HCT116 (cell line): Measurements from ENCODE around the gene INSR.

Experiments used
- CEBPB ChIP-seq: IDR thresholded peaks from 2 replicates; pipeline ENCODE4 v1.6.1; 2012; ENCODE audit warnings: low read depth
- CTCF ChIP-seq, 3 experiments: fragments of 200-600 bp in 1 of 3; sonication (generic) in 1 of 3; IDR thresholded peaks in 2 of 3; conservative IDR thresholded peaks in 1 of 3; 2 replicates each; pipeline ENCODE4 v1.5.1; 2012 to 2017; ENCODE audit warnings: low read depth in 2 of 3, low read length in 2 of 3, antibody characterized with exemption in 1 of 3, borderline replicate concordance in 1 of 3, control low read depth in 1 of 3, mild to moderate bottlenecking in 1 of 3, mixed read lengths in 1 of 3, mixed run types in 1 of 3, moderate library complexity in 1 of 3; ENCODE audit not compliant: insufficient read depth in 1 of 3
- EZH2 ChIP-seq: fragments of 200-600 bp; sonication (generic); IDR thresholded peaks from 2 replicates; pipeline ENCODE4 v1.6.1; 2017; ENCODE audit warnings: antibody characterized with exemption, mixed run types
- EZH2phosphoT487 ChIP-seq: fragments of 200-600 bp; IDR thresholded peaks from 2 replicates; pipeline ENCODE4 v1.6.1; 2018; ENCODE audit warnings: antibody characterized with exemption, borderline replicate concordance
- POLR2A ChIP-seq: IDR thresholded peaks from 2 replicates; pipeline ENCODE4 v1.7.0; 2011; ENCODE audit warnings: borderline replicate concordance; ENCODE audit not compliant: insufficient read depth, insufficient read length; ENCODE audit errors: extremely low read depth
- POLR2AphosphoS5 ChIP-seq: IDR thresholded peaks from 2 replicates; pipeline ENCODE4 v1.6.1; 2011; ENCODE audit warnings: mild to moderate bottlenecking, low read depth, low read length, moderate library complexity
- REST ChIP-seq: IDR thresholded peaks from 2 replicates; pipeline ENCODE4 v1.6.1; 2012; ENCODE audit warnings: low read depth
- SIN3A ChIP-seq: IDR thresholded peaks from 2 replicates; pipeline ENCODE4 v1.6.1; 2012; ENCODE audit warnings: low read depth
- ZNF274 ChIP-seq: fragments of 200-500 bp; sonication (Bioruptor generic); IDR thresholded peaks from 2 replicates; pipeline ENCODE4 v1.6.1; 2014; ENCODE audit warnings: mild to moderate bottlenecking, low read depth, low read length, inconsistent platforms

- no peak for TF ChIP-seq POLR2A
- TF ChIP-seq REST = no peak
- no peak for TF ChIP-seq CTCF (IDR thresholded peaks at IDR 0.05 in 2 of 3, conservative IDR thresholded peaks at IDR 0.05 in 1 of 3; ENCODE audit: borderline replicate concordance in 1 of 3, insufficient read depth in 1 of 3, low read depth in 2 of 3, low read length in 2 of 3)
- TF ChIP-seq CEBPB = no peak
- TF ChIP-seq POLR2AphosphoS5 = no peak
- TF ChIP-seq EZH2 = no peak
- TF ChIP-seq ZNF274 = no peak
- TF ChIP-seq SIN3A = no peak
- no peak for TF ChIP-seq EZH2phosphoT487
Measured at GRCh38 chr19:7288977-7289376, 5.2 kb downstream of the INSR start.
